ENCODE data around the gene PRKCQ. TPM values are rescaled to one million over a fixed set of nuclear protein-coding genes. Genes with fewer than 3 reads are reported as not detected.

The PRKCQ gene
- total RNA-seq, 1 experiment from 2014 or later: 12.1 TPM

DNA sequence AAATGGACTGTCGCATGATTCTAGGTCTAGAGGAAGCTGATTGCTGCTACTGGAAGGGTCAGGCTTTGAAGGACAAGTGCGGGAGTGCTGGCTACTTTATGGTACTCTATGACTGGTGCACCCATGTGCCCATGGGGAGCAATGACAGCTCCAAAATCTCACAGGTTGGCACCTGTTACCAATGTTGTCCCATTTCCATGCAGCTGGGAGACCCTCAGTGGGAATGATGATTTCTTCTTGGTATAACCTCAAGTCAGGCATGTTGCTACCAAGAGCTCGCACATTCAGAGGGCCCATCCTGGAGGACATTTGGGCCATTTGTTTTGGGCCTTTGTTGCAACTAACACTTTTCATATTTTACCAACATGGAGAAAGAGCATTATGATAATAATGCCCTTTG lies 174.4 kb downstream of the PRKCQ start:
- Mint-ChIP-seq H3K36me3 (ENCODE audit: insufficient read depth in 1 of 3, low read depth in 3 of 3) (no peaks in the 10 kb centered on the region), H3K4me3 (no peak overlapping the region; a peak in 1 of 5 replicates), H3K27ac (no peak overlapping the region), H3K9me3 (no peaks in the 10 kb centered on the region), H3K4me1 (peaks cover 20 to 22% of the 10 kb centered on the region in 2 experiments), H3K27me3 (ENCODE audit: low read depth) (peaks cover 8% of the 10 kb centered on the region)
- H3K4ac ChIP-seq (ENCODE audit: low read depth, low read length): no peak overlapping the region
- no peaks in the 10 kb centered on the region for H3K79me1 ChIP-seq (ENCODE audit: insufficient read depth, low read depth, low read length, poor library complexity, severe bottlenecking)
- no peak for DNase-seq
- H4K91ac ChIP-seq (ENCODE audit: insufficient read length, low read depth, low read length): no peak overlapping the region
- H4K20me1 ChIP-seq (ENCODE audit: control insufficient read depth, insufficient read depth, insufficient read length): peaks cover 3% of the 10 kb centered on the region
- H2BK5ac ChIP-seq (ENCODE audit: insufficient read length, low read length): no peak overlapping the region
- no peak overlapping the region for H3K56ac ChIP-seq (ENCODE audit: insufficient read length, low read depth, low read length)
- no peak overlapping the region for H3T11ph ChIP-seq (ENCODE audit: low read length)
- no peaks in the 10 kb centered on the region for H3K23me2 ChIP-seq (ENCODE audit: insufficient read length, low read depth, low read length, poor library complexity, severe bottlenecking)
- H3K4me2 ChIP-seq (ENCODE audit: insufficient read depth, insufficient read length, low read length): no peak overlapping the region
- no CpG with 5 or more reads among the region's 3 CpGs for WGBS (ENCODE audit: extremely low coverage, insufficient read length, low lambda C conversion rate)
- no peak overlapping the region for H3K23ac ChIP-seq (ENCODE audit: insufficient read length, low read depth, low read length)
- H3K27ac ChIP-seq (ENCODE audit: insufficient read length, low read depth, low read length): no peak overlapping the region
- H2AFZ ChIP-seq (ENCODE audit: low read length): no peak overlapping the region
- H2BK15ac ChIP-seq (ENCODE audit: low read depth, low read length): no peak overlapping the region
- TF ChIP-seq CTCF (conservative IDR thresholded peaks at IDR 0.05): no peak
- H3K4me1 ChIP-seq (ENCODE audit: insufficient read depth, low read length): no peaks in the 10 kb centered on the region; the same call in 1 of the 2 replicates
- H3K18ac ChIP-seq (ENCODE audit: insufficient read length, low read depth, low read length): no peak overlapping the region
- H3K14ac ChIP-seq (ENCODE audit: insufficient read depth, low read length): no peak overlapping the region
- no peak overlapping the region for H4K8ac ChIP-seq (replicated peaks; ENCODE audit: insufficient read length, low read depth, low read length)
- no peak overlapping the region for H2AK5ac ChIP-seq (ENCODE audit: insufficient read length, low read length)
- no peak overlapping the region for H3K9ac ChIP-seq (ENCODE audit: extremely low read depth, insufficient read length, low read length)
- H3K27me3 ChIP-seq (ENCODE audit: insufficient read depth, low read length): no peaks in the 10 kb centered on the region
- no peak overlapping the region for H2BK120ac ChIP-seq (ENCODE audit: low read depth, low read length, poor library complexity, severe bottlenecking)
- no peaks in the 10 kb centered on the region for H3K9me3 ChIP-seq (ENCODE audit: control insufficient read depth, low read depth, low read length)
- H4K5ac ChIP-seq (ENCODE audit: insufficient read length, low read depth, low read length): no peak overlapping the region
- H3K79me2 ChIP-seq (ENCODE audit: insufficient read depth, low read length): no peaks in the 10 kb centered on the region
- H2BK20ac ChIP-seq (ENCODE audit: low read depth, low read length, poor library complexity, severe bottlenecking): no peak overlapping the region
- H2BK12ac ChIP-seq (ENCODE audit: insufficient read length, low read depth, low read length): no peak overlapping the region
